ENCODE data around the gene C19orf81. TPM values are rescaled to one million over a fixed set of nuclear protein-coding genes. Genes with fewer than 3 reads are reported as not detected.

C19orf81 gene
- polyA plus RNA-seq, 6 donors from 2014 or later = 1.1 to 1.2 TPM; not detected in 4

DNA sequence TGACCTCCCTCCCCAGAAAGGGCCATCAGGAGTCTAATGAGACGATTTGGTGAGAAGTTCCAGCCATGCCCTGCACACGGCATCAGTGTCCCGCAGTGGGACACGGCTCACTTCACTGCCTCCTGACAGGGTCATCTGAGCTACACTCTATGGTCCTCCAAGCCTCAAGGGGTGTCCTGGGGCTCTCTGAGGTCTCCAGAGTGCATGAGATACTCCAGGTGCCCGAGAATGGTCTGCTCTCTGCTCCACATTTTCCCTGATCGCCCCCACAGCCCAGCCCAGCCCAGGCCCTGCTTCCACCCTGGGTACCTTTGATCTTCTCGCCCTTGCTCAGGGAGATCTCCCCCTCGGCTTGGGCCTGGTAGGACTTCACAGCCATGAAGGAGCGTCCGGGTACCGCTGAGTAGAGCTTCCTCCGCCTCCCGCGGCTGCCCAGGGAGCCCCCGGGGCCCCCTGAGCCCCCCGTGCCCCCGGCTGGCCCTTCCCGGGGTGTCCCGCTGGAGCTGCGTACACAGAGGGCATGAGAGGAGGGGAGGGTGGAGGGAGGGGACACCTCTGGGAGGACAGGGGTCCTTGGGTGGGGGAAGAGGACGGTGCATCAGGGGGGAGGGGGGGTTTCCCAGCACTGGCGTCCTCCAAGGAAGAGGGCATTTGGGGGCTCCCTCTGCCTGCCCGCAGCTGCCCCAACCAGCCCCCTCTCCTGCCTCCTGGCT, 53.1 kb downstream of the C19orf81 start:
- Mint-ChIP-seq H3K36me3 (peaks cover 0 to 8% of the 10 kb centered on the region in 2 donors), H3K4me1 (peaks cover 0 to 7% (median 0%) of the 10 kb centered on the region in 3 donors), H3K27ac (no peak overlapping the region), H3K9me3 (peaks cover 0 to 5% (median 0%) of the 10 kb centered on the region in 7 donors), H3K27me3 (peaks cover 42 to 64% (median 62%) of the 10 kb centered on the region in 3 donors), H3K4me3 (no peak overlapping the region)
- no peak for DNase-seq
- ATAC-seq (ENCODE audit: low read depth in 2 of 2) = no peak

DNA sequence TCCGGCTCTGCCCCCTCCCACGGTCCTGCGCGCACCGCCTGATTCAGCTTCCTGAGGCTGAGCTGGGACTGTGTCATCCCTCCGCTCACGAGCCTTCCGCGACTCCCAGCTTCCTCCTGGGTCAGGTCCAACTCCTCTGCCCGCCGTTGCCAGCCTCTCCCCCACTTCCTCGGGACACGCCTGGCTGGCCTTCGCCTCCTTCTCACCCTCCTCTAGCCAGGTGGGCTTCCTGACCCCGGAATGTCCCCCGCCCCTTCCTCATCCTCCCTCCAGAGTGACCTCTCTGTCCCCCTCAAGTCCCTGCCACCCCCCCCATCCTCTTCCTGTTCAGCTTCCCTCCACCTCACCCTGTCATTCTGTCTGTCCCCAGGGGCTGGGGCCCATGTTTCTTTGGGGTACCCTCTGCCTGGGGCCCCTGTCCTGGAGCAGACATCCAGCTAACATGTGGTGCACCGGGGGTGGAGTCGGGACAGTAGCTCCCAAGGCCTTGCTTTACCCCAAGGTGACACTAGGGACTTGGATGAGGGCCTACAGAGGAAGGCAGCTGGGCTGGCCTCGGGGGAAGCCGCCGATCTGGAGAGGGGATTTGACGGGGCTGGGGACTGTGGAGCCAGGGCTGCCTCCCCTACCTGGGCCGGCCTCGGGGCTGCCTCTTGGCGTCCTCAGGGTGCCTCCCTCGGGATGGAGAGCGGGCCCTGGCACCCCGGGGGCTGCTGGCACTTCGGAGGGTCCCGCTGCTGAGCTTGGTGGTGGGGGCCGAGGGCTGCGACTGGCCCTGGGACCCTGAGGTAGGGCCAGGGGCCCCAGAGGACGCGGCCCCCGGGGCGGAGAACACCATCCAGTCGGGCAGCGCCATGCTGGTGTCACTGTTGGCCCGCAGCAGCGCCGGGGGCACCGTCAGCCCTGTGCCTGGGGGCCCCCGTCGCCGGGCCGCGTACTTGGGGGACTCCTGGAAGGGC, 53.9 kb downstream of the C19orf81 start:
- Mint-ChIP-seq H3K27me3 (peaks cover 41 to 65% (median 56%) of the 10 kb centered on the region in 3 donors), H3K36me3 (peaks cover 0 to 8% of the 10 kb centered on the region in 2 donors), H3K27ac (peak overlapping the region in 2 of 6 donors; percentile 20 to 65), H3K4me3 (no peak overlapping the region), H3K4me1 (peaks cover 0 to 7% (median 0%) of the 10 kb centered on the region in 3 donors), H3K9me3 (peaks cover 0 to 5% (median 0%) of the 10 kb centered on the region in 7 donors)
- ATAC-seq (ENCODE audit: low read depth in 2 of 2) (no peak), DNase-seq (no peak)

DNA sequence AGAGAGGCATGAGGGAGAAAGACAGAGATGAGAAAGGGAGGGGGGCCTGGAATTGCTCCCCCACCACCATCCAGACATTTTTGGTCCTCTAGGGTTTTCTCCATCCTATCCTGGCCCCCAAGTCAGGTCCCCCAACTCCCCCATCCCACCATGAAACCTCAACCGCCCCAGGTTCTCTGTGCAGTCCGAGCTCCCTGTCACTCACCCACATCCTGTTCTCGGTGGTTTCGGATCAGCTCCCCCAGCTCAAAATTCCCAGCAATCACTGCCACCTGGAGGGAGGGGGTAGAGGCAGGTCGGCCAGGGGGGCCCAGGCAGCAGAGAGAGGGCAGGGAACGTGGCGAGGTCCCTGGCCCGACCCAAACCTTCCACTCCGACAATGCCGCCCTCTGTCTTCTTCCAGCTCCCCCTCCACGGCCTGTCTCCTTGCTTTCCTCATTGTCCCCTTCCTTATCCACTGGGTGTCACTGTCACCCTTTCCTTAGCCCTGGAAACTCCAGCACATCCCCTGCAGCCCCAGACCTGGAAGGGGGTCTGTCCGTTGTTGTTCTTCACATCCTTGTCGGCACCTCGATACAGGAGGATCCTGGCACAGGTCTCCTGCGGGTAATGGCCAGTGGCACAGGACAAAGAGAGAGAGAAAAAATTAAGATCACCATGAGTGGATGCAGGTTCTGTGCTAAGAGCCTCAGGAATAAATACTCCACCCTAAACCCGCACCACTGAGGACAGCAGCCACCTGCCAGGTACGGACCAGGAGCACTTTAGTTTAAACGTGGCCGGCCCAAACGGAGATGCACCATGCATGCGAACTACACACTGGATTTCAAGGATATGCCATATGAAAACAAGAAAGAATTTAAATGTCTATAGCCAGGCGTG, 54.9 kb downstream of the C19orf81 start:
- peaks cover 0 to 7% (median 0%) of the 10 kb centered on the region in 3 donors for H3K4me1 Mint-ChIP-seq
- peaks cover 32 to 57% (median 46%) of the 10 kb centered on the region in 3 donors for H3K27me3 Mint-ChIP-seq
- peaks cover 0 to 3% (median 0%) of the 10 kb centered on the region in 7 donors for H3K9me3 Mint-ChIP-seq
- peaks cover 0 to 5% of the 10 kb centered on the region in 2 donors for H3K36me3 Mint-ChIP-seq
- H3K4me3 Mint-ChIP-seq = no peak overlapping the region
- no peak for ATAC-seq (ENCODE audit: low read depth in 2 of 2)
- peak overlapping the region in 1 of 6 donors; percentile 84 for H3K27ac Mint-ChIP-seq
- DNase-seq = no peak

DNA sequence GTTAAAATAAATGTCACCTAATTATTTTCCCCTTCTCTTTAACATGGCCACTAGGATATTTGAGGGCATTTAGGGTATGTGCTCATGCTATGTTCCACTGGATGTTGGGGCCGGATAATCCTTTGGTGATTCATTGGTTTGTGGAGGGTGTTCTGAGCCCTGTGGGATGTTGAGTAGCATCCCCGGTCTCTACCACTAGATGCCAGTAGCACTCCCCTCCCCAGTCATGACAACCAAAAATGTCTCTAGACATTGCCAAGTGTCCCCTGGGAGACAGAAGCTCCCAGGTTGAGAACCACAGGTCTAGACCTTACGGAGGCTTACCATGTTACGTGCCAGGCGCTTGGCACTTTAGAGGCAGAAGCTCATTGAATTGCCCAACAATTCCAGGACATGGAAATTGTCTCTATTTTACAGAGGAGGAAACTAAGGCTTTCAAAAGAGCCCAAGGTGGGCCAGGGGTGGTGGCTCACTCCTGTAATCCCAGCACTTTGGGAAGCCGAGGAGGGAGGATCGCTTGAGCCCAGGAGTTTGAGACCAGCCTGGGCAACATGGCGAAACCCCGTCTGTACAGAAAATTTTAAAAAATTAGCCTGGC, 56.3 kb downstream of the C19orf81 start:
- Mint-ChIP-seq H3K4me3 (no peak overlapping the region), H3K9me3 (peaks cover 0 to 2% (median 0%) of the 10 kb centered on the region in 7 donors), H3K27ac (no peak overlapping the region), H3K4me1 (peaks cover 0 to 7% (median 0%) of the 10 kb centered on the region in 3 donors), H3K36me3 (no peaks in the 10 kb centered on the region), H3K27me3 (peaks cover 24 to 44% (median 33%) of the 10 kb centered on the region in 3 donors)
- ATAC-seq (ENCODE audit: low read depth in 2 of 2) (peak; percentile 77 to 81), DNase-seq (peak; percentile 20)

DNA sequence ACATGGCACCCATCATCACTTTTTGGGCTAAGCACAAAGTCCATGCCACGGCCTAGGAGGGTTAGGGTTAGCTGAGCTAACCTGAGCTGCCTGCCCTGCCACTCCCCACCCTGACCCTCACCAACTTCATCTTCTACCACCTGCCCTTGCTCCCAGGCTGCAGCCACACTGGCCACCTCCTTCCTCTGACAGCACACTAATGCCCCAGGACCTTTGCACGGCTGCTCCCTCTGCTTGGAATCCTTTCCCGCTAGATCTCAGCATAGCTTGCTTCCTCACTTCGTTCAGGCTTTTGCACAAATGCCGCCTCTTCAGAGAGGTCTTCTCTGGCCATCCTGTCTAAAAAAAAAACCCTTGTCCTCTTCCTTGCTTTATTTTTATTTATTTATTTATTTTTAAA, 57.1 kb downstream of the C19orf81 start:
- no peak overlapping the region for H3K4me3 Mint-ChIP-seq
- ATAC-seq (ENCODE audit: low read depth in 2 of 2) = no peak
- peaks cover 0 to 7% (median 0%) of the 10 kb centered on the region in 3 donors for H3K4me1 Mint-ChIP-seq
- peaks cover 0 to 3% (median 0%) of the 10 kb centered on the region in 7 donors for H3K9me3 Mint-ChIP-seq
- H3K27ac Mint-ChIP-seq = no peak overlapping the region
- H3K36me3 Mint-ChIP-seq = no peaks in the 10 kb centered on the region
- no peak for DNase-seq
- H3K27me3 Mint-ChIP-seq = peaks cover 26 to 49% (median 37%) of the 10 kb centered on the region in 3 donors

DNA sequence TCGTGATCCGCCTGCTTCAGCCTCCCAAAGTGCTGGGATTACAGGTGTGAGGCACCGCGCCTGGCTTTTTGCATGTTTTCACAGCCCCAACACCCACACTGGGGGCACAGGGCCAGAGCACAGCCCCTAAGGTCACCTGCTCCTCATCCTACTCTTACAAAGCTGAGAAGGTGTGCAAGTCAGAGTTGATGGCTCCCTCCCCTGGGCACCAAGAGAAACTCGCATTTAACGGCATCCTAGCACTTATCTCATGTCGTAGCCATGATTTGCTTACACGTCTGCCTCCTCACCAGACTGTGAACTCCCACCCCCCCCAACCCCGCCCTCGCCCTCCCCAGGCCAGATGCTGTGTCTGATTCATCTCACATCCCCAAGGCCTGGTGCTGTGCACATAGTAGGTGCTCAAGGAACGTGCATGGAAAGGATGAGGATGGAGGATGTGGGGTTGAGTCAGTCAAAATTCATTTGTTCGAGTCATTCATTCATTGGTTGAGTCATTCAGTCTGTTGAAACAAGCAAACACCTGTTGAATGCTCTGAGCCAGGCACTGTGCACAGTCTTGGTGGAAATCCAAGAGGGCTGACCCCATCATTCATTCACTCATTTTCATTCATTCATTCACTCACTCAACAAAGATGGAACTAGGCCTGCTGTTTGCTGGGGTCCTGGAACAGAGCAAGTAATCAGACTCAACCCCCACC, 59.1 kb downstream of the C19orf81 start:
- H3K27ac Mint-ChIP-seq = no peak overlapping the region
- peaks cover 0 to 11% (median 5%) of the 10 kb centered on the region in 3 donors for H3K4me1 Mint-ChIP-seq
- no peaks in the 10 kb centered on the region for H3K36me3 Mint-ChIP-seq
- H3K9me3 Mint-ChIP-seq = peaks cover 0 to 3% (median 0%) of the 10 kb centered on the region in 7 donors
- DNase-seq (no peak), ATAC-seq (ENCODE audit: low read depth in 2 of 2) (no peak)
- H3K4me3 Mint-ChIP-seq = no peak overlapping the region
- peaks cover 25 to 53% (median 39%) of the 10 kb centered on the region in 3 donors for H3K27me3 Mint-ChIP-seq

Other genes starting within 250 kb of the C19orf81 start
- 100 to 1,000 TPM; 218 to 343 (median 286) TPM for gene SPIB, start 230.5 kb upstream of the C19orf81 start, polyA plus RNA-seq (ENCODE audit: low read depth in 6 of 6)
- 1 to 10 TPM in 3 of 6 donors, under 1 TPM in 2, not detected in 1; 0.44 to 6.6 (median 1.2) TPM for gene MYBPC2, start 216.6 kb upstream of the C19orf81 start, polyA plus RNA-seq (ENCODE audit: low read depth in 6 of 6)
- gene EMC10, start 172.9 kb upstream of the C19orf81 start, polyA plus RNA-seq (ENCODE audit: low read depth in 6 of 6) = 10 to 100 TPM in 1 of 6 donors, 1 to 10 TPM in 5; 7.0 to 11.9 (median 8.6) TPM
- gene GARIN5A, start 172.6 kb upstream of the C19orf81 start, polyA plus RNA-seq (ENCODE audit: low read depth in 6 of 6) = 1 to 10 TPM in 1 of 6 donors, under 1 TPM in 4, not detected in 1; 0.38 to 2.2 (median 0.50) TPM
- gene JOSD2, start 138.3 kb upstream of the C19orf81 start, polyA plus RNA-seq (ENCODE audit: low read depth in 6 of 6) = 10 to 100 TPM in 5 of 6 donors, 1 to 10 TPM in 1; 9.8 to 20.7 (median 12.2) TPM
- gene ASPDH, start 135.5 kb upstream of the C19orf81 start, polyA plus RNA-seq (ENCODE audit: low read depth in 6 of 6) = not detected
- gene LRRC4B, start 81.0 kb upstream of the C19orf81 start, polyA plus RNA-seq (ENCODE audit: low read depth in 6 of 6) = under 1 TPM in 1 of 6 donors, not detected in 5; 0.10 TPM
- gene SYT3, start 9.6 kb upstream of the C19orf81 start, polyA plus RNA-seq (ENCODE audit: low read depth in 6 of 6) = under 1 TPM in 1 of 6 donors, not detected in 5; 0.11 TPM
- gene SHANK1, start 70.4 kb downstream of the C19orf81 start, polyA plus RNA-seq (ENCODE audit: low read depth in 6 of 6) = not detected
- 1 to 10 TPM in 2 of 6 donors, under 1 TPM in 4; 0.49 to 1.1 (median 0.69) TPM for gene CLEC11A, start 73.9 kb downstream of the C19orf81 start, polyA plus RNA-seq (ENCODE audit: low read depth in 6 of 6)
- gene GPR32, start 121.0 kb downstream of the C19orf81 start, polyA plus RNA-seq (ENCODE audit: low read depth in 6 of 6) = not detected
- gene ACP4, start 141.0 kb downstream of the C19orf81 start, polyA plus RNA-seq (ENCODE audit: low read depth in 6 of 6) = not detected
- 1 to 10 TPM; 1.2 to 6.7 (median 2.0) TPM for gene KLK1, start 174.3 kb downstream of the C19orf81 start, polyA plus RNA-seq (ENCODE audit: low read depth in 6 of 6)
- gene KLK15, start 184.1 kb downstream of the C19orf81 start, polyA plus RNA-seq (ENCODE audit: low read depth in 6 of 6) = not detected
- gene KLK3, start 205.5 kb downstream of the C19orf81 start, polyA plus RNA-seq (ENCODE audit: low read depth in 6 of 6) = not detected
- gene KLK2, start 224.0 kb downstream of the C19orf81 start, polyA plus RNA-seq (ENCODE audit: low read depth in 6 of 6) = under 1 TPM in 2 of 6 donors, not detected in 4; 0.36 to 0.47 TPM

All from naive B cell (primary cell).